Neural progenitor cell (in vitro differentiated cells): ENCODE measurements around the gene ACER1. TPM values are rescaled to one million over a fixed set of nuclear protein-coding genes. Genes with fewer than 3 reads are reported as not detected.
A peak's percentile ranks its signal among the peaks of the same experiment; 100 is the strongest.
"Not testable (repeated sequence)": the region's sequence is repeated elsewhere in the genome, so short reads cannot be mapped to it uniquely, and the experiment has no call there.

Experiments used
- DNase-seq: peaks from one replicate; pipeline ENCODE4 v3.0.0-alpha.2; 2016; ENCODE audit warnings: low spot score
- H2AFZ ChIP-seq: fragments of 200-600 bp; sonication (generic); replicated peaks from 2 replicates; pipeline ENCODE4 v1.6.1; 2016; ENCODE audit warnings: antibody characterized with exemption
- H3F3A ChIP-seq: fragments of 200-600 bp; sonication (generic); 2 replicates; pipeline ENCODE4 v1.6.1; 2016; ENCODE audit warnings: antibody characterized with exemption, low read depth
- H3K27ac ChIP-seq: fragments of 200-600 bp; sonication (generic); 2 replicates; pipeline ENCODE4 v1.5.1; 2016; ENCODE audit warnings: mild to moderate bottlenecking
- H3K27me3 ChIP-seq: fragments of 200-600 bp; sonication (generic); 2 replicates; pipeline ENCODE4 v1.6.1; 2016; ENCODE audit warnings: mild to moderate bottlenecking, moderate library complexity
- H3K36me3 ChIP-seq: fragments of 200-600 bp; sonication (generic); 2 replicates; pipeline ENCODE4 v1.5.1; 2016
- H3K4me1 ChIP-seq: fragments of 200-600 bp; sonication (generic); 2 replicates; pipeline ENCODE4 v1.6.1; 2016; ENCODE audit warnings: mixed run types
- H3K4me2 ChIP-seq: fragments of 200-600 bp; sonication (generic); 2 replicates; pipeline ENCODE4 v1.6.1; 2016
- H3K4me3 ChIP-seq: fragments of 200-600 bp; sonication (generic); 2 replicates; pipeline ENCODE4 v1.5.1; 2016
- H3K79me2 ChIP-seq: fragments of 200-600 bp; sonication (generic); 2 replicates; pipeline ENCODE4 v1.6.1; 2016; ENCODE audit warnings: low read depth
- H3K9ac ChIP-seq: fragments of 200-600 bp; sonication (generic); 2 replicates; pipeline ENCODE4 v1.6.1; 2016
- H3K9me3 ChIP-seq: fragments of 200-600 bp; sonication (generic); 2 replicates; pipeline ENCODE4 v1.5.1; 2016; ENCODE audit warnings: low read depth
- H4K20me1 ChIP-seq: fragments of 200-600 bp; sonication (generic); 2 replicates; pipeline ENCODE4 v1.6.1; 2016; ENCODE audit warnings: low read depth
- H3K27ac Mint-ChIP-seq: 3 replicates; pipeline ENCODE4 v1.8.0; 2021; ENCODE audit warnings: mixed read lengths
- H3K27me3 Mint-ChIP-seq: 2 replicates; pipeline ENCODE4 v1.8.0; 2022; ENCODE audit warnings: low read depth, mild to moderate bottlenecking, inconsistent platforms, moderate library complexity, mixed read lengths; ENCODE audit not compliant: insufficient read depth
- H3K36me3 Mint-ChIP-seq: 3 replicates; pipeline ENCODE4 v1.8.0; 2021; ENCODE audit warnings: mixed read lengths
- H3K4me1 Mint-ChIP-seq: 3 replicates; pipeline ENCODE4 v1.8.0; 2021; ENCODE audit warnings: mixed read lengths
- H3K4me3 Mint-ChIP-seq: 3 replicates; pipeline ENCODE4 v1.8.0; 2021; ENCODE audit warnings: mild to moderate bottlenecking, moderate library complexity, mixed read lengths
- H3K9me3 Mint-ChIP-seq: 3 replicates; pipeline ENCODE4 v1.8.0; 2020; ENCODE audit warnings: mixed read lengths
- EZH2 ChIP-seq: fragments of 200-600 bp; sonication (generic); IDR thresholded peaks from 2 replicates; pipeline ENCODE4 v1.6.1; 2017; ENCODE audit warnings: antibody characterized with exemption, mild to moderate bottlenecking, moderate library complexity
- EZH2phosphoT487 ChIP-seq: fragments of 200-600 bp; sonication (generic); IDR thresholded peaks from 2 replicates; pipeline ENCODE4 v1.6.1; 2017; ENCODE audit warnings: antibody characterized with exemption
- total RNA-seq: library from RNA; depleted of rRNA; stranded (reverse); fragments of >200 nt; gene quantifications from 2 replicates; pipeline ENCODE4 v1.2.3, GENCODE V29; 2015; ENCODE audit warnings: low replicate concordance
- TF ChIP-seq, protein P1 (sequence below): fragments of 200-600 bp; sonication (generic); IDR thresholded peaks from 2 replicates; pipeline ENCODE4 v1.5.1; 2017; ENCODE audit warnings: antibody characterized with exemption, mild to moderate bottlenecking

Gene ACER1
- total RNA-seq, 1 donor from 2014 or later, result not detected

- Histone ChIP-seq H3K79me2 (peaks cover 6% of the 10 kb centered on the region), H3K27me3 (no peaks in the 10 kb centered on the region), H3K9ac (no peak overlapping the region), H2AFZ (no peak overlapping the region), H3K4me1 (peaks cover 4% of the 10 kb centered on the region), H3K4me3 (no peak overlapping the region), H3K27ac (no peak overlapping the region), H3K4me2 (no peak overlapping the region), H4K20me1 (no peaks in the 10 kb centered on the region), H3F3A (no peaks in the 10 kb centered on the region), H3K36me3 (no peaks in the 10 kb centered on the region), H3K9me3 (no peaks in the 10 kb centered on the region)
- H3K27ac Mint-ChIP-seq, result no peak overlapping the region
- no peak for DNase-seq
- peaks cover 10% of the 10 kb centered on the region for H3K4me1 Mint-ChIP-seq
- H3K4me3 Mint-ChIP-seq, result no peak overlapping the region
- peaks cover 5% of the 10 kb centered on the region for H3K27me3 Mint-ChIP-seq
- no peaks in the 10 kb centered on the region for H3K9me3 Mint-ChIP-seq
- peaks cover 13% of the 10 kb centered on the region for H3K36me3 Mint-ChIP-seq
- TF ChIP-seq EZH2phosphoT487 (no peak), EZH2 (no peak)
- TF ChIP-seq, protein P1, sequence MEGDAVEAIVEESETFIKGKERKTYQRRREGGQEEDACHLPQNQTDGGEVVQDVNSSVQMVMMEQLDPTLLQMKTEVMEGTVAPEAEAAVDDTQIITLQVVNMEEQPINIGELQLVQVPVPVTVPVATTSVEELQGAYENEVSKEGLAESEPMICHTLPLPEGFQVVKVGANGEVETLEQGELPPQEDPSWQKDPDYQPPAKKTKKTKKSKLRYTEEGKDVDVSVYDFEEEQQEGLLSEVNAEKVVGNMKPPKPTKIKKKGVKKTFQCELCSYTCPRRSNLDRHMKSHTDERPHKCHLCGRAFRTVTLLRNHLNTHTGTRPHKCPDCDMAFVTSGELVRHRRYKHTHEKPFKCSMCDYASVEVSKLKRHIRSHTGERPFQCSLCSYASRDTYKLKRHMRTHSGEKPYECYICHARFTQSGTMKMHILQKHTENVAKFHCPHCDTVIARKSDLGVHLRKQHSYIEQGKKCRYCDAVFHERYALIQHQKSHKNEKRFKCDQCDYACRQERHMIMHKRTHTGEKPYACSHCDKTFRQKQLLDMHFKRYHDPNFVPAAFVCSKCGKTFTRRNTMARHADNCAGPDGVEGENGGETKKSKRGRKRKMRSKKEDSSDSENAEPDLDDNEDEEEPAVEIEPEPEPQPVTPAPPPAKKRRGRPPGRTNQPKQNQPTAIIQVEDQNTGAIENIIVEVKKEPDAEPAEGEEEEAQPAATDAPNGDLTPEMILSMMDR, result no peak
Observed at GRCh38 chr19:6364353-6364752, 30.9 kb upstream of the ACER1 start.

- H3F3A ChIP-seq, result no peaks in the 10 kb centered on the region
- no peak overlapping the region for H3K27ac ChIP-seq
- peak overlapping the region; percentile 73 for H3K4me3 ChIP-seq
- peak overlapping the region; percentile 15 for H3K27ac Mint-ChIP-seq
- peaks cover 7% of the 10 kb centered on the region for H3K27me3 Mint-ChIP-seq
- no peak for DNase-seq
- peak overlapping the region; percentile 93 for H3K4me2 ChIP-seq
- TF ChIP-seq EZH2phosphoT487 (no peak), EZH2 (no peak)
- TF ChIP-seq, protein P1, result no peak
- no peaks in the 10 kb centered on the region for H3K36me3 ChIP-seq
- H2AFZ ChIP-seq, result no peak overlapping the region
- H3K4me1 ChIP-seq, result peaks cover 4% of the 10 kb centered on the region
- H3K79me2 ChIP-seq, result peaks cover 6% of the 10 kb centered on the region
- no peaks in the 10 kb centered on the region for H3K9me3 Mint-ChIP-seq
- peak overlapping the region; percentile 91 for H3K4me3 Mint-ChIP-seq
- no peaks in the 10 kb centered on the region for H4K20me1 ChIP-seq
- peaks cover 9% of the 10 kb centered on the region for H3K36me3 Mint-ChIP-seq
- peaks cover 17% of the 10 kb centered on the region for H3K4me1 Mint-ChIP-seq
- H3K27me3 ChIP-seq, result no peaks in the 10 kb centered on the region
- no peaks in the 10 kb centered on the region for H3K9me3 ChIP-seq
- H3K9ac ChIP-seq, result peak overlapping the region; percentile 48
Observed at GRCh38 chr19:6362351-6362801, 29.0 kb upstream of the ACER1 start.

DNA sequence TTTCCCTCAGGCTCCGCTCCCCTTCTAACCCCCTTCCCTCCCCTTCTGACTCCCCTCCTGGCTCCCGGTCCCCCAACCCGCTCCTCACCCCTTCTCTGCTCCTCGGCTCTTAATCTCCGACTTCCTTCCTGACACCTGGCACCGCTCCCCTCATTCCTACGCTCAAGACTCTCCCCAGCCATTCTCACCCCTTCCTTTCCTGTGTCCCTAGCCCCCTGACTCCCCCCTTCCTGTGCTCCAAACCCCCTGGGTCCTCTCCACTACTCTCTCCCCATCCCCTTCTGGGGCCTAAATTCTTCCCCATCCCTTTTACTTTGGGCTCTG lies 28.6 kb upstream of the ACER1 start:
- Mint-ChIP-seq H3K27ac (no peak overlapping the region), H3K4me1 (peaks cover 17% of the 10 kb centered on the region), H3K4me3 (peak overlapping the region; percentile 91), H3K27me3 (peaks cover 6% of the 10 kb centered on the region), H3K9me3 (no peaks in the 10 kb centered on the region), H3K36me3 (peaks cover 9% of the 10 kb centered on the region)
- no peak for DNase-seq
- H3K27me3 ChIP-seq, result no peaks in the 10 kb centered on the region
- no peaks in the 10 kb centered on the region for H3F3A ChIP-seq
- H3K27ac ChIP-seq, result no peak overlapping the region
- H3K9me3 ChIP-seq, result no peaks in the 10 kb centered on the region
- TF ChIP-seq EZH2 (no peak), EZH2phosphoT487 (no peak)
- TF ChIP-seq, protein P1, result no peak
- H4K20me1 ChIP-seq, result no peaks in the 10 kb centered on the region
- H3K9ac ChIP-seq, result peak overlapping the region; percentile 48
- H3K4me1 ChIP-seq, result peaks cover 4% of the 10 kb centered on the region
- peaks cover 6% of the 10 kb centered on the region for H3K79me2 ChIP-seq
- H3K4me3 ChIP-seq, result peak overlapping the region; percentile 73
- H3K36me3 ChIP-seq, result no peaks in the 10 kb centered on the region
- peak overlapping the region; percentile 93 for H3K4me2 ChIP-seq
- H2AFZ ChIP-seq, result peak overlapping the region; percentile 82

GRCh38 chr19:6360857-6361216 lies 27.4 kb upstream of the ACER1 start:
- Histone ChIP-seq H3K4me3 (peak overlapping the region; percentile 73), H2AFZ (peak overlapping the region; percentile 82)
- H3K9me3 Mint-ChIP-seq, DNase-seq, H3K27me3 Mint-ChIP-seq, H3K9me3 ChIP-seq, H3K27ac ChIP-seq, H3K4me2 ChIP-seq, H3K9ac ChIP-seq, H4K20me1 ChIP-seq, H3K79me2 ChIP-seq, H3F3A ChIP-seq, H3K27ac Mint-ChIP-seq, H3K36me3 ChIP-seq, H3K36me3 Mint-ChIP-seq, H3K27me3 ChIP-seq, H3K4me1 ChIP-seq: not testable (repeated sequence)
- Mint-ChIP-seq H3K4me1 (peaks cover 20% of the 10 kb centered on the region), H3K4me3 (peak overlapping the region; percentile 91)

GRCh38 chr19:6360445-6360844 lies 27.0 kb upstream of the ACER1 start:
- not testable (repeated sequence) for H3K9me3 ChIP-seq, H3K79me2 ChIP-seq, H3K4me2 ChIP-seq, H3K36me3 Mint-ChIP-seq, H3K9me3 Mint-ChIP-seq, H3F3A ChIP-seq, H3K4me1 ChIP-seq, H3K27ac Mint-ChIP-seq, H2AFZ ChIP-seq, H3K9ac ChIP-seq, H3K27me3 ChIP-seq, H3K36me3 ChIP-seq, H3K27ac ChIP-seq, H3K4me3 ChIP-seq, H4K20me1 ChIP-seq, H3K27me3 Mint-ChIP-seq, DNase-seq
- Mint-ChIP-seq H3K4me3 (peak overlapping the region; percentile 60), H3K4me1 (peaks cover 20% of the 10 kb centered on the region)
